Left lung (tissue), 10 donors: Measurements from ENCODE around the gene OPCML. TPM values are rescaled to one million over a fixed set of nuclear protein-coding genes. Genes with fewer than 3 reads are reported as not detected.

Source experiments
- ATAC-seq: fragments of 200-7000 bp; cut with Tn5 transposase; one replicate; pipeline ENCODE4 v1.9.1; 2020; ENCODE audit warnings: moderate library complexity
- DNase-seq, 4 donors: peaks; one replicate each; pipeline ENCODE4 v3.0.0-alpha.2; 2013 to 2020
- H3K27ac ChIP-seq, 2 donors: fragments of 200-600 bp; sonication (generic) in 1 of 2; one replicate each; pipeline versions ENCODE4 v1.5.0 to v1.8.0; 2020 to 2021
- H3K27me3 ChIP-seq, 2 donors: fragments of 200-600 bp; sonication (generic) in 1 of 2; one replicate each; pipeline versions ENCODE4 v1.5.0 to v1.8.0; 2020 to 2021
- H3K36me3 ChIP-seq, 2 donors: fragments of 200-600 bp; sonication (generic) in 1 of 2; one replicate each; pipeline versions ENCODE4 v1.5.0 to v1.8.0; 2020 to 2021
- H3K4me1 ChIP-seq, 2 donors: fragments of 200-600 bp; one replicate each; pipeline ENCODE4 v1.8.0; 2021
- H3K4me3 ChIP-seq, 2 donors: fragments of 200-600 bp; sonication (generic) in 1 of 2; one replicate each; pipeline versions ENCODE4 v1.5.0 to v1.8.0; 2020 to 2021; ENCODE audit warnings: mild to moderate bottlenecking in 1 of 2
- H3K9me3 ChIP-seq, 2 donors: fragments of 200-600 bp; sonication (generic) in 1 of 2; one replicate each; pipeline versions ENCODE4 v1.5.0 to v1.8.0; 2020 to 2021
- intact Hi-C, 2 donors: fragments of 100-400 bp; cut with DNase I; formaldehyde crosslinking; loops; one replicate each; pipeline versions ENCODE4 v1.11.2 to v1.14.2; 2022
- polyA plus RNA-seq, 6 donors: library from polyadenylated mRNA; unstranded; fragments of 120-200 nt; gene quantifications; one replicate each; pipeline ENCODE4 v1.2.1, GENCODE V29; 2013; ENCODE audit not compliant: insufficient read length in 6 of 6
- total RNA-seq, 2 donors: library from RNA; stranded (reverse); fragmentation: NEBNext Ultra II Directional; extraction: Animal tissue kit (Norgen Biotek cat#: 25700); gene quantifications; one replicate each; pipeline ENCODE4 v1.2.1, GENCODE V29; 2021
- TF ChIP-seq, protein P1 (sequence below), 2 donors: fragments of 200-600 bp; sonication (generic) in 1 of 2; IDR thresholded peaks; one replicate each; pipeline versions ENCODE4 v1.5.0 to v1.8.0; 2021; ENCODE audit warnings: antibody characterized with exemption in 2 of 2
- donor health status: DM: no; HTN: yes; CAD: no.
- donor health status: DM: no; HTN: no; CAD: no.

Gene OPCML
- total and polyA plus RNA-seq, 8 donors, result 0.98 to 5.3 (median 1.9) TPM; not detected in 2

- Histone ChIP-seq H3K36me3 (no peaks in the 10 kb centered on the region), H3K4me3 (no peak overlapping the region), H3K27me3 (no peaks in the 10 kb centered on the region), H3K9me3 (peaks cover 0 to 30% of the 10 kb centered on the region in 2 donors), H3K27ac (no peak overlapping the region), H3K4me1 (no peaks in the 10 kb centered on the region)
- intact Hi-C loops, result no loop called here
- DNase-seq (peak in 2 of 4 donors; percentile 25 to 60), ATAC-seq (peak; percentile 93)
- TF ChIP-seq, protein P1, sequence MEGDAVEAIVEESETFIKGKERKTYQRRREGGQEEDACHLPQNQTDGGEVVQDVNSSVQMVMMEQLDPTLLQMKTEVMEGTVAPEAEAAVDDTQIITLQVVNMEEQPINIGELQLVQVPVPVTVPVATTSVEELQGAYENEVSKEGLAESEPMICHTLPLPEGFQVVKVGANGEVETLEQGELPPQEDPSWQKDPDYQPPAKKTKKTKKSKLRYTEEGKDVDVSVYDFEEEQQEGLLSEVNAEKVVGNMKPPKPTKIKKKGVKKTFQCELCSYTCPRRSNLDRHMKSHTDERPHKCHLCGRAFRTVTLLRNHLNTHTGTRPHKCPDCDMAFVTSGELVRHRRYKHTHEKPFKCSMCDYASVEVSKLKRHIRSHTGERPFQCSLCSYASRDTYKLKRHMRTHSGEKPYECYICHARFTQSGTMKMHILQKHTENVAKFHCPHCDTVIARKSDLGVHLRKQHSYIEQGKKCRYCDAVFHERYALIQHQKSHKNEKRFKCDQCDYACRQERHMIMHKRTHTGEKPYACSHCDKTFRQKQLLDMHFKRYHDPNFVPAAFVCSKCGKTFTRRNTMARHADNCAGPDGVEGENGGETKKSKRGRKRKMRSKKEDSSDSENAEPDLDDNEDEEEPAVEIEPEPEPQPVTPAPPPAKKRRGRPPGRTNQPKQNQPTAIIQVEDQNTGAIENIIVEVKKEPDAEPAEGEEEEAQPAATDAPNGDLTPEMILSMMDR (IDR thresholded peaks at IDR 0.05), result no peak
Measured at GRCh38 chr11:132704781-132705375, 827.4 kb downstream of the OPCML start.

DNA sequence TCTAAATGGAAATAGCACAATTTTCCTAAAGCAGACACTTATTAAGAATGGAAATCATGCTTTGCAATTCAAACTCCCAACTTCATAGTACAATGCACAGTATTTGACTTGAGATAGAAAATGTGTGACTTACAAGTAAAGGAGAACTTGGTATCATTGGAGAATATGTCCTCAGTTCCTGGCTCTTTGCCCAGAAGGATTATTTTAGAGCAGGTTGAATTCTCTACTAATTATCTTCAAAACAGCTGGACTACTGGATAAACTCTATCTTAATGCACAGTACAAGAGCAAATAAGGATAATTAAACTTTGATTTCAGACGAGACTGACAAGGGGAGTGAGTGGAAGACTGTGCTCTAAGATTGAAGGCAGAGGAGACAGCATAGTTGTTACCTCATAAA lies 839.4 kb downstream of the OPCML start:
- intact Hi-C loops, result no loop called here
- no peaks in the 10 kb centered on the region for H3K4me1 ChIP-seq
- H3K4me3 ChIP-seq, result no peak overlapping the region
- H3K36me3 ChIP-seq, result no peaks in the 10 kb centered on the region
- ATAC-seq (no peak), DNase-seq (no peak)
- no peaks in the 10 kb centered on the region for H3K27me3 ChIP-seq
- TF ChIP-seq, protein P1 (IDR thresholded peaks at IDR 0.05), result no peak
- no peak overlapping the region for H3K27ac ChIP-seq
- no peaks in the 10 kb centered on the region for H3K9me3 ChIP-seq

- Histone ChIP-seq H3K9me3 (no peaks in the 10 kb centered on the region), H3K4me1 (no peaks in the 10 kb centered on the region), H3K27ac (no peak overlapping the region), H3K27me3 (no peaks in the 10 kb centered on the region), H3K36me3 (no peaks in the 10 kb centered on the region), H3K4me3 (no peak overlapping the region)
- ATAC-seq (no peak), DNase-seq (no peak)
- TF ChIP-seq, protein P1 (IDR thresholded peaks at IDR 0.05), result no peak
- intact Hi-C loops, result no loop called here
Measured at GRCh38 chr11:132691848-132692550, 840.3 kb downstream of the OPCML start.

DNA sequence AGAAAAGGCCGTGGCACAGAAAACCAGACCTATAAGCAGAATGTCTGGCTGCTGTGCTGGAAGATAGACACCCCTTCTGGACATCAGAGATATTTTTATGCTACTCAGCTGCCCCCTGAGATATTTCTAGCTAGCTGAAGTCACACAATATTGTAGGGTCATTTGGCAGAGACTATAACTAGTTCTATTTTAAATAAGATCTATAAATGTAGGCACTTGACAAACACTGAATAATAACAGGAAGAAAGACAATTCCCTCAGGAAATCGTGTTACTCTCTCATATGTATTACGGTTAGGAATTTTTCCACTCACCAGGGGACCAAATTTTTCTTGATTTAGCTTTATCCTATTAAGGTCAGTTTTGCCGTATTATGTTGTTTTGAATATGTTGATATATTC lies 845.4 kb downstream of the OPCML start:
- TF ChIP-seq, protein P1 (IDR thresholded peaks at IDR 0.05), result no peak
- ATAC-seq, result no peak
- Histone ChIP-seq H3K27ac (no peak overlapping the region), H3K9me3 (no peaks in the 10 kb centered on the region), H3K36me3 (no peaks in the 10 kb centered on the region), H3K4me1 (no peaks in the 10 kb centered on the region), H3K4me3 (no peak overlapping the region), H3K27me3 (no peaks in the 10 kb centered on the region)
- intact Hi-C loops, result no loop called here
- no peak for DNase-seq

DNA sequence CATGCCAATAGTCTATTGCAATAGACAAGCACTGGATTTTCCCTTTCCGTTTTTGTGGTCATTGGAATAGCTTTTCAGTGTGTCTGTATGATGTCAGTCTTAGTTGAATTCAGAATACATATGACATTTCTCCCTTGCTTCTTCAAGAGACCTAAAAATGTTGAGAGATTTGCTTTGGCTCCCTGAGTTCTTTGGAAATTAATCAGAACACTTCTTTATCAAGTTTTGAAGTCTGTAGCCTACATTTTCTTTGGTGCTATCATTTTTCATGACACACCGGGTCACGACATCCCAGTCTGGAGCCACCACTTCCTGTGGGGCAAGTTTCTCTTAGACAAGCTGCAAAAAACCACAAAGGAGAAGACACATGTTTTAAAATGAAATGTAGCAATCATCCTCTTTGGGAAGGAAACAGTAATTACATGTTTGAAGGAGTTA lies 847.1 kb downstream of the OPCML start:
- Histone ChIP-seq H3K36me3 (no peaks in the 10 kb centered on the region), H3K4me3 (no peak overlapping the region), H3K4me1 (no peaks in the 10 kb centered on the region), H3K27ac (no peak overlapping the region), H3K9me3 (no peaks in the 10 kb centered on the region), H3K27me3 (no peaks in the 10 kb centered on the region)
- TF ChIP-seq, protein P1 (IDR thresholded peaks at IDR 0.05), result no peak
- ATAC-seq (no peak), DNase-seq (no peak)
- intact Hi-C loops, result no loop called here
